Epidermal melanocyte (primary cell): ENCODE results near the gene STH.

ENCODE experiments used
- DNase-seq: peaks from one replicate; pipeline ENCODE4 v3.0.0; 2011; ENCODE audit warnings: low spot score; ENCODE audit not compliant: insufficient read length

Gene STH

GRCh38 chr17:45984368-45984767 is 14.7 kb upstream of the STH start:
- no peak for DNase-seq

DNA sequence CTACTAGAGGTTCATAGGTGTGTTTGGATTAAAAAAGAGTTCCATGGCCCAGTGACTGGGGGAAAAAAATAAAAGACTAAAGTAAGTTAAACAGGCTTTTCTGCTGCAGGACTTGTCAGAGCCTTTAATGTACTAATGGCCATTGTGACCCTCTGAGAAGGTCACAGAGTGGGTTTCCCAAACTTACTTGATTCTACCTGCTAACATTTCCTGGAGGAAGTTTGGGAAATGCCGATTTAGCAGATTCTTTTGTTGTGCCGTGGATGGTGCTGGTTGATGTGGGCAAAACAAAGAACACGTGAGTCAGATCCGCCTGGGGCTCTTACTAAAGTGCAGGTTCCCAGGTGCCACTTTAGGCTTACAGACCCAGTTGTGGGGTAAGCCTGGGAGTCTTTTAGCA is 13.6 kb upstream of the STH start:
- DNase-seq: no peak

DNA sequence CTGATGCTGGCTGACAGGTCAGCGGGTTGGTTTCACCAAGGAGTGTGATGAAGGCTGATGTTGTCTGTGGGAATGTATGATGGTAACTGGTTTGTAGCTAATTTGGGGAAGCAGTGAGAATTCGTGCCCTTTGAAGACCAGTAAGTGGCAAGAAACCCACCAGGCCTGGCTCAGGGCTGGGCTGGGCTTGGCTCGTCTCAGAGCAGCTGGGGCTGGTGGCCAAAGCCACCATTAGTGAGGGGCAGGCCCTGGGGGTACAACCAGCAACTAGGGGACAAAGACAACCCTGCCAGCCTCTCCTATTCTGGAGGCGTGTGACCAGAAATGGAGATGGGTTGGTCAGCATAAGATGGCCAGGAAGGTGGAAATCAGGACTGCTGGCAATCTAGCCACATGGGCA is 13.0 kb upstream of the STH start:
- no peak for DNase-seq

DNA sequence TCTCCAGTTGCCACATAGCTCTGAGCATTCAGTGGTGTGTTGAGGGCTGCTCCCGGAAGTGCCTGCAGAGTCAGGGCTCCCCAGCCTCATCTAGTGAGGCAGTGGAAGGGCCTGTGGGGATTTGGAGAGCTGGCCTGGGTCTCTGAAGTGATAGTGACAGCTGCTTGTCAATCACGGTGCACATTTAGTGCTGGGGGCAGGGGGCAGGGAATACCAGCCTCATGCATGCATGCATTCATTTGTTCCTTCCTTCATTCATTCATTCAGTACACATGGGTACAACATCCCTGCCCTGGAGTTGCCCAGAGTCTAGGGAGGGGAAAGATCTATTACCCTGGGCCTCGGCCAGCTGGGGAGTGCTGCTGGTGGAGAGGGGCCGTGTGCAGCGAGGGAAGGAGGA is 11.3 kb upstream of the STH start:
- DNase-seq: no peak

- no peak for DNase-seq
Observed at GRCh38 chr17:45989759-45990158, 9.3 kb upstream of the STH start.

GRCh38 chr17:45990886-45991285 is 8.2 kb upstream of the STH start:
- no peak for DNase-seq

DNA sequence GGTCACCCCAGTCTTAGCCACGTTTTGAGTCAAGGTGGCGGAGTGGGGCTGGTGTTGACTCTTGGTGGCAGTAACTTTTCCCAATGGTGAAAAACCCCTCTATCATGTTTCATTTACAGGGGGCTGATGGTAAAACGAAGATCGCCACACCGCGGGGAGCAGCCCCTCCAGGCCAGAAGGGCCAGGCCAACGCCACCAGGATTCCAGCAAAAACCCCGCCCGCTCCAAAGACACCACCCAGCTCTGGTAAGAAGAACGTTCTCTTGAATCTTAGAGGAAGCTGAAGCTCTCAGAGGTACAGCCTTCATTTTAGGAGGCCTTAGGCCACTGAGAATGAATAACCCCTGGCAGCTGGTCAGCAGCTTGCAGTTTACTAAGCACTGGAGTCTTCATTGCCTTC is 7.7 kb upstream of the STH start:
- no peak for DNase-seq

DNA sequence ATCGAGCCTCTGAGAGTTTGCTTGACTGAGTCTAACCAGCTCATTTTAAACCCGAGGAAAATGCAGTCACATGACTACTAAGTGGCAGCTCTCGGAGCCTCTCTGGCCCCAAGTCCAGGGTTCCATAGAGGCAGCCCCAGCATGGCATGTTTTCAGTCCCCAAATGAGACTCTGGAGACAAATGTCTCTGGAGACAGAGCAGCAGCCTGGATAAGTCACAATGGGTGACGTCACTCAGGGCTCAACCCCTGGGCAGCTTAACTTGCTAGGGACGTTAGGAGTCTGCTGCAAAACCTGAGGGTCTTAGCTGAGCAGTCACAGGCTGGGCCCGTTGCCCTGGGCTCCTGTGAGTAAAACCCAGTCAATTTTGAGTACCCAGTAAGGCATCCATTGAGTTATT is 6.9 kb upstream of the STH start:
- DNase-seq: no peak

- DNase-seq: no peak
Observed at GRCh38 chr17:45992904-45993303, 6.1 kb upstream of the STH start.

DNA sequence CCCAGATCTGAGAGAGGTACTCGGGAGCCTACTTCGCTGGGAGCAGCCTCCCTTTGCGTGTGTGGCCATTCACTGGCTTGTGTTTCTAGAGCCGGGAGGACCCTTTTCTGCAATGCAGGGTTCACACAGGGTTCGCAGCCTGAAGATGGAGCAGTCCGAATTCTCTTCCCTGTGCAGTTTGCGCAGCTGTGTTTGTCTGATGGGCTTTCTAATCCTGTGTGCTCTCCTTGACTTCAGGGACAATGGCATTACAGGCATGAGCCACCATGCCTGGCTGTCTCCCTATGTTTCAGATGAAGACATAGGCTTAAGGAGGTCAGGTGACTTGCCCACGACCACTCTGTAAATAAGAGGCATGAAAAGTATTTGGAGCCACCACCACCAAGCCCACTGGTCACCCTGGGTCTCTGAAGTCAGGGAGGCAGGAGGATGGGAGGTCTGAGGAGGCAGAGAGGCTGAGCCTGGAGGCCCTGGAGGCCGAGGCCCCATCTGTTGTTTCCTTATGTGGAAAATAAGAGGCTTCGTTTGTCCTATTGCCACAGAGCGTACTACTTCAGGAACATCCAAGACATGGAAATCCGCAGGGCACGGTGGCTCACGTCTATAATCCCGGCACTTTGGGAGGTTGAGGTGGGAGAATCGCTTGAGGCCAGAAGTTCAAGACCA is 5.0 kb upstream of the STH start:
- DNase-seq: peak; percentile 13

DNA sequence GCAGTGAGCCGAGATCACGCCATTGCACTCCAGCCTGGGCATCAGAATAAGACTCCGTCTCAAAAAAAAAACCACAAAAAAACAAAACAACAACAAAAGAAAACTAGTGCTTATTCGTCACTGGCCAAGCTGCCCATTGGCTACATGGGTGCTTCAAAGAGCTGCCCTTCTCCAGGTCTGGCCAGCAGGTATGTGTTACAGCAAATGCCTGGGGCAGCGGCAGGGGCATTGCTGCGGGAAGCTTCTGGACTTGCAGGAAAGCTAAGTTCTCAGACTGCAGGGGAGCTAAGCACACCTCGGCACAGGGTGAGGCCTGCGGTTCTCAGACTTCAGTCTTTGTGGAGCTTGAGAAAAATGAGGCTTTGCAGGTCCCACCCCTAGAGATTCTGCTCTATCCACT is 4.1 kb upstream of the STH start:
- DNase-seq: peak; percentile 6

DNA sequence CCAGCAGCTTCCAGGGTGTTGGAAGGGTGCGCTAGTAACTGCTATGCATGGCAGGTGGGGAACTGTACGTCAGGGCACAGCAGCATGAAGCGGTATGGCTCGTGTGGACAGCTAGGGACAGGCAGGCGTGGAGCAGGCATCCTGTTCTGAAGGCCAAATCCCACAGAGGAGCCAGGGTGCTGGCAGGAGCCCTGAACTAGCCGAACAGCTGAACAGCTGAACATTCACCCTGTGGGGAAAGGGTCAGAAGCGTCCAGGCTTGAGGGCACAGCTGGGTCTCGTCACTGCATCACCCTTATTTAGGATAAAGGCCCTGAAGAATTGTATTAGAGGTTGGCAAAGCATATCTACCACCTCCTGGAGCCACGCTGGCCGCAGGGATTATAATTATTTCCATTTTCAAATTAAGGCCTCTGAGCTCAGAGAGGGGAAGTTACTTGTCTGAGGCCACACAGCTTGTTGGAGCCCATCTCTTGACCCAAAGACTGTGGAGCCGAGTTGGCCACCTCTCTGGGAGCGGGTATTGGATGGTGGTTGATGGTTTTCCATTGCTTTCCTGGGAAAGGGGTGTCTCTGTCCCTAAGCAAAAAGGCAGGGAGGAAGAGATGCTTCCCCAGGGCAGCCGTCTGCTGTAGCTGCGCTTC is 3.3 kb upstream of the STH start:
- no peak for DNase-seq

DNA sequence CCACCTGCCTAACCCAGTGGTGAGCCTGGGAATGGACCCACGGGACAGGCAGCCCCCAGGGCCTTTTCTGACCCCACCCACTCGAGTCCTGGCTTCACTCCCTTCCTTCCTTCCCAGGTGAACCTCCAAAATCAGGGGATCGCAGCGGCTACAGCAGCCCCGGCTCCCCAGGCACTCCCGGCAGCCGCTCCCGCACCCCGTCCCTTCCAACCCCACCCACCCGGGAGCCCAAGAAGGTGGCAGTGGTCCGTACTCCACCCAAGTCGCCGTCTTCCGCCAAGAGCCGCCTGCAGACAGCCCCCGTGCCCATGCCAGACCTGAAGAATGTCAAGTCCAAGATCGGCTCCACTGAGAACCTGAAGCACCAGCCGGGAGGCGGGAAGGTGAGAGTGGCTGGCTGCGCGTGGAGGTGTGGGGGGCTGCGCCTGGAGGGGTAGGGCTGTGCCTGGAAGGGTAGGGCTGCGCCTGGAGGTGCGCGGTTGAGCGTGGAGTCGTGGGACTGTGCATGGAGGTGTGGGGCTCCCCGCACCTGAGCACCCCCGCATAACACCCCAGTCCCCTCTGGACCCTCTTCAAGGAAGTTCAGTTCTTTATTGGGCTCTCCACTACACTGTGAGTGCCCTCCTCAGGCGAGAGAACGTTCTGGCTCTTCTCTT is 2.6 kb upstream of the STH start:
- DNase-seq: no peak

GRCh38 chr17:45997166-45997565 is 1.9 kb upstream of the STH start:
- no peak for DNase-seq

DNA sequence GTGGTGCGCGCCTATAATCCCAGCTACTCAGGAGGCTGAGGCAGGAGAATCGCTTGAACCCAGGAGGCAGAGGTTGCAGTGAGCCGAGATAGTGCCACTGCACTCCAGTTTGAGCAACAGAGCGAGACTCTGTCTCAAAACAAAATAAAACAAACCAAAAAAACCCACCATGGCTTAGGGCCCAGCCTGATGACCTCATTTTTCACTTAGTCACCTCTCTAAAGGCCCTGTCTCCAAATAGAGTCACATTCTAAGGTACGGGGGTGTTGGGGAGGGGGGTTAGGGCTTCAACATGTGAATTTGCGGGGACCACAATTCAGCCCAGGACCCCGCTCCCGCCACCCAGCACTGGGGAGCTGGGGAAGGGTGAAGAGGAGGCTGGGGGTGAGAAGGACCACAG is 1.4 kb upstream of the STH start:
- no peak for DNase-seq

GRCh38 chr17:45999900-46000290 is 845 bp downstream of the STH start:
- no peak for DNase-seq

- DNase-seq: no peak
Observed at GRCh38 chr17:46000292-46000691, 1.2 kb downstream of the STH start.

DNA sequence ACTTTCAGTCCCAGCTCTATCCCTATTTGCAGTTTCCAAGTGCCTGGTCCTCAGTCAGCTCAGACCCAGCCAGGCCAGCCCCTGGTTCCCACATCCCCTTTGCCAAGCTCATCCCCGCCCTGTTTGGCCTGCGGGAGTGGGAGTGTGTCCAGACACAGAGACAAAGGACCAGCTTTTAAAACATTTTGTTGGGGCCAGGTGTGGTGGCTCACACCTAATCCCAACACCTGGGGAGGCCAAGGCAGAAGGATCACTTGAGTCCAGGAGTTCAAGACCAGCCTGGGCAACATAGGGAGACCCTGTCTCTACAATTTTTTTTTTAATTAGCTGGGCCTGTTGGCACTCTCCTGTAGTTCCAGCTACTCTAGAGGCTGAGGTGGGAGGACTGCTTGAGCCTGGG is 1.7 kb downstream of the STH start:
- no peak for DNase-seq

DNA sequence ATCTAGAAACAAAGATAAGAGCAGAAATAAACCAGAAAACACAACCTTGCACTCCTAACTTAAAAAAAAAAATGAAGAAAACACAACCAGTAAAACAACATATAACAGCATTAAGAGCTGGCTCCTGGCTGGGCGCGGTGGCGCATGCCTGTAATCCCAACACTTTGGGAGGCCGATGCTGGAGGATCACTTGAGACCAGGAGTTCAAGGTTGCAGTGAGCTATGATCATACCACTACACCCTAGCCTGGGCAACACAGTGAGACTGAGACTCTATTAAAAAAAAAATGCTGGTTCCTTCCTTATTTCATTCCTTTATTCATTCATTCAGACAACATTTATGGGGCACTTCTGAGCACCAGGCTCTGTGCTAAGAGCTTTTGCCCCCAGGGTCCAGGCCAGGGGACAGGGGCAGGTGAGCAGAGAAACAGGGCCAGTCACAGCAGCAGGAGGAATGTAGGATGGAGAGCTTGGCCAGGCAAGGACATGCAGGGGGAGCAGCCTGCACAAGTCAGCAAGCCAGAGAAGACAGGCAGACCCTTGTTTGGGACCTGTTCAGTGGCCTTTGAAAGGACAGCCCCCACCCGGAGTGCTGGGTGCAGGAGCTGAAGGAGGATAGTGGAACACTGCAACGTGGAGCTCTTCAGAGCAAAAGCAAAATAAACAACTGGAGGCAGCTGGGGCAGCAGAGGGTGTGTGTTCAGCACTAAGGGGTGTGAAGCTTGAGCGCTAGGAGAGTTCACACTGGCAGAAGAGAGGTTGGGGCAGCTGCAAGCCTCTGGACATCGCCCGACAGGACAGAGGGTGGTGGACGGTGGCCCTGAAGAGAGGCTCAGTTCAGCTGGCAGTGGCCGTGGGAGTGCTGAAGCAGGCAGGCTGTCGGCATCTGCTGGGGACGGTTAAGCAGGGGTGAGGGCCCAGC is 2.6 kb downstream of the STH start:
- no peak for DNase-seq

GRCh38 chr17:46002311-46002972 is 3.4 kb downstream of the STH start:
- peak; percentile 63 for DNase-seq

DNA sequence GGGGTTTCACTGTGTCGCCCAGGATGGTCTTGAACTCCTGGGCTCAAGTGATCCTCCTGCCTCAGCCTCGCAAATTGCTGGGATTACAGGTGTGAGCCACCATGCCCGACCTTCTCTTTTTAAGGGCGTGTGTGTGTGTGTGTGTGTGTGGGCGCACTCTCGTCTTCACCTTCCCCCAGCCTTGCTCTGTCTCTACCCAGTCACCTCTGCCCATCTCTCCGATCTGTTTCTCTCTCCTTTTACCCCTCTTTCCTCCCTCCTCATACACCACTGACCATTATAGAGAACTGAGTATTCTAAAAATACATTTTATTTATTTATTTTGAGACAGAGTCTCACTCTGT is 3.9 kb downstream of the STH start:
- DNase-seq: peak; percentile 12
